ENCODE results near the gene PSMD1.
A peak's percentile ranks its signal among the peaks of the same experiment; 100 is the strongest.

The PSMD1 gene

DNA sequence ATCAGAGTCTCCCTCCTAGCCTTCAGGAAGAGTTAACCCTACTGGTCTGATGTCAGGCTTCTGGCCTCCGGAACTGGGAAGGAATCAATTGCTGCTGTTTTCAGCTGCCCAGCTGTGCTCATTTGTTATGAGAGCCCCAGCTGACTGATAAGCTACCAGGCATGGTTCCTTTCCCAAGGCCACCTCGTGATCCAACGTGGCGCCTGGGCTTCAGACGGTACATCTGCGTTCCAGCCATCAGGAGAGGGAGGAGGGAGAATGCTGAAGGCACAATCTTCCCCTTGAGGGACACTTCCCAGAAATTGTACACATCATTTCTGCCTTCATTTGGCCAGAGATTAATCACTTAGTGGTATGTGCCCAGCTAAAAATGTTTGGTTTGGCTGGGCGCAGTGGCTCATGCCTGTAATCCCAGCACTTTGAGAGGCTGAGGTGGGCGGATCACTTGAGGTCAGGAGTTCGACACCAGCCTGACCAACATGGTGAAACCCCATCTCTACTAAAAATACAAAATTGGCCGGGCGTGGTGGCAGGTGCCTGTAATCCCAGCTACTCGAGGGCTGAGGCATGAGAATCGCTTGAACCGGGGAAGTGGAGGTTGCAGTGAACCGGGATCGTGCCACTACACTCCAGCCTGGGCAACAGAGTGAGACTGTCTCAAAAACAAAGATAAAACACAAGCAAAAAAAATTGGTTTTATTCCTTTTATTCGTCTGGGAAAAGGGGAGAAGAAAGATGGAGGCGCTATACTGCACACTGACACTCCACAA lies 131.3 kb downstream of the PSMD1 start:
- Histone ChIP-seq H3K27me3 (replicated peaks in 2 of 5; ENCODE audit: control insufficient read depth in 4 of 5, insufficient read depth in 5 of 5, low read length in 4 of 5) (peaks cover 0 to 17% (median 7%) of the 10 kb centered on the region in 5 experiments), H3K27ac (ENCODE audit: insufficient read depth in 1 of 2, low read depth in 1 of 2, low read length in 2 of 2, poor library complexity in 1 of 2, severe bottlenecking in 2 of 2) (no peak overlapping the region), H3K4me3 (ENCODE audit: control insufficient read depth in 1 of 7, extremely low read depth in 1 of 7, insufficient read depth in 4 of 7, low read depth in 2 of 7, low read length in 6 of 7) (no peak overlapping the region), H3K9me3 (ENCODE audit: control extremely low read depth in 1 of 5, control insufficient read depth in 4 of 5, insufficient read depth in 2 of 5, low read depth in 1 of 5, low read length in 4 of 5) (no peaks in the 10 kb centered on the region), H3K4me1 (ENCODE audit: control extremely low read depth in 1 of 4, control insufficient read depth in 4 of 4, insufficient read depth in 4 of 4, low read length in 3 of 4) (peaks cover 0 to 5% (median 2%) of the 10 kb centered on the region in 4 experiments), H3K36me3 (ENCODE audit: control insufficient read depth in 4 of 4, insufficient read depth in 4 of 4, low read length in 3 of 4) (no peaks in the 10 kb centered on the region)
- POLR2A ChIA-PET: interaction anchor here (0.5 kb wide), 1 partner anchor 194 kb away, joined by 6 read pairs; no protein-coding TSS in a partner anchor
- DNase-seq: no peak
- 97% methylated on average over 6 of the region's 18 CpGs for WGBS (ENCODE audit: insufficient coverage)
- CTCF ChIA-PET: no interaction called here

GRCh38 chr2:231188506-231189170 lies 132.0 kb downstream of the PSMD1 start:
- Histone ChIP-seq H3K4me3 (ENCODE audit: control insufficient read depth in 1 of 7, extremely low read depth in 1 of 7, insufficient read depth in 4 of 7, low read depth in 2 of 7, low read length in 6 of 7) (no peak overlapping the region), H3K27ac (ENCODE audit: insufficient read depth in 1 of 2, low read depth in 1 of 2, low read length in 2 of 2, poor library complexity in 1 of 2, severe bottlenecking in 2 of 2) (no peak overlapping the region), H3K9me3 (ENCODE audit: control extremely low read depth in 1 of 5, control insufficient read depth in 4 of 5, insufficient read depth in 2 of 5, low read depth in 1 of 5, low read length in 4 of 5) (no peaks in the 10 kb centered on the region), H3K4me1 (ENCODE audit: control extremely low read depth in 1 of 4, control insufficient read depth in 4 of 4, insufficient read depth in 4 of 4, low read length in 3 of 4) (peaks cover 0 to 5% (median 2%) of the 10 kb centered on the region in 4 experiments), H3K36me3 (ENCODE audit: control insufficient read depth in 4 of 4, insufficient read depth in 4 of 4, low read length in 3 of 4) (no peaks in the 10 kb centered on the region), H3K27me3 (replicated peaks in 2 of 5; ENCODE audit: control insufficient read depth in 4 of 5, insufficient read depth in 5 of 5, low read length in 4 of 5) (peaks cover 0 to 17% (median 7%) of the 10 kb centered on the region in 5 experiments)
- no peak for DNase-seq
- ChIA-PET CTCF (interaction anchor here (1.1 to 1.6 kb wide), 5 partner anchors 8 to 270 kb away, joined by 3 to 4 read pairs (median 3); no protein-coding TSS in a partner anchor), POLR2A (no interaction called here)
- WGBS (ENCODE audit: insufficient coverage): 100% methylated on average over 5 of the region's 6 CpGs

GRCh38 chr2:231189171-231189530 lies 132.5 kb downstream of the PSMD1 start:
- Histone ChIP-seq H3K36me3 (ENCODE audit: control insufficient read depth in 4 of 4, insufficient read depth in 4 of 4, low read length in 3 of 4) (no peaks in the 10 kb centered on the region), H3K4me3 (ENCODE audit: control insufficient read depth in 1 of 7, extremely low read depth in 1 of 7, insufficient read depth in 4 of 7, low read depth in 2 of 7, low read length in 6 of 7) (no peak overlapping the region), H3K27me3 (replicated peaks in 2 of 5; ENCODE audit: control insufficient read depth in 4 of 5, insufficient read depth in 5 of 5, low read length in 4 of 5) (peaks cover 0 to 17% (median 7%) of the 10 kb centered on the region in 5 experiments), H3K4me1 (ENCODE audit: control extremely low read depth in 1 of 4, control insufficient read depth in 4 of 4, insufficient read depth in 4 of 4, low read length in 3 of 4) (peaks cover 0 to 5% (median 2%) of the 10 kb centered on the region in 4 experiments), H3K9me3 (ENCODE audit: control extremely low read depth in 1 of 5, control insufficient read depth in 4 of 5, insufficient read depth in 2 of 5, low read depth in 1 of 5, low read length in 4 of 5) (no peaks in the 10 kb centered on the region), H3K27ac (ENCODE audit: insufficient read depth in 1 of 2, low read depth in 1 of 2, low read length in 2 of 2, poor library complexity in 1 of 2, severe bottlenecking in 2 of 2) (no peak overlapping the region)
- CTCF ChIA-PET: interaction anchor here (1.1 to 1.6 kb wide), 5 partner anchors 9 to 269 kb away, joined by 3 to 4 read pairs (median 3); no protein-coding TSS in a partner anchor
- DNase-seq: no peak
- 94% methylated on average over 6 of the region's 8 CpGs for WGBS (ENCODE audit: insufficient coverage)
- POLR2A ChIA-PET: no interaction called here

DNA sequence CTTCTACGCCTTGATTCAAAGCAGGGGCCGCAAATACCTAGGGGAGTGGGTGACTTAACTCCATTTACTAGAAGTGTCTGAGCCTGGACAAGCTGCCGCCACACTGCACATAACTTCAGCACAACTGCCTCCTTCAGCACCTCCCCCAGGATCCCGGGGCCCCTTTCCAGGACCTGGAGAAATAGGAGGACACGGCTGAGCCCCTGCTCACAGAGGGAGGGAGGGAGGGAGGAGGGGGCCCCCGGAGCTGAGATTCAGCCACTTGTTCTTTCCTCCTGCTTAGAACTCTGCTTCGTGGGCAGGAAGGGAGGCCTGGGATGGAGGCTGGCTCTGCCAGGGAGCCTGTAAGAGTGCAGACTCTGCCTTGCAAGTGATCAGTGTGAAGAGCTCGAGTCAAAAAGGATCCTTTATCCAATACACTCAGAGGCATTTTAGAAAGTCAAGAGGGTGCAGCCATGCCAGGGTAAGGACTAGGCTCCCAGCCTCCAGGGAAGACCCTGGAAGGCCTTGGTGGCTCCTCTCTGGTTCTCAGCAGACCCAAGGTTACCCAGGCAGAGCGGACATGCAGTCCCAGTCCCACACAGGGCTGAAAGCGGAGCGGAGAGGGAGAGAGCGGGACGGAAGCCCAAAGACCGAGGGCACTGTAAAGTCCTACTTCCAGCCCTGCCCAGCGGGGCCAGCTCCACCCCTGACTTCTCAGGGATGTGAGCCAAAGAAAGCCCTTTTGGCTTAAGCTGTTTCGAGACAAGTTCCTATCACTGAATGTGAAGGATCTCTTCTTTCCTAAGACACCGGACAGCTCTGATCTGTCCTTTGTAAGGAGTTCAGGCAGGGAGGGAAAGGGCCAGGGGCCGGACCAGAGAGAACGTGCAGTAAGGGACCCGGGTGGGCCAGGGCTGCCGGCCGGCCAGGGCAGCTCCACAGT lies 133.2 kb downstream of the PSMD1 start:
- H3K4me3 ChIP-seq (ENCODE audit: control insufficient read depth in 1 of 7, extremely low read depth in 1 of 7, insufficient read depth in 4 of 7, low read depth in 2 of 7, low read length in 6 of 7): no peak overlapping the region
- ChIA-PET CTCF (interaction anchor here (1.1 to 1.6 kb wide), 5 partner anchors 10 to 268 kb away, joined by 3 to 4 read pairs (median 3); no protein-coding TSS in a partner anchor), POLR2A (no interaction called here)
- no peaks in the 10 kb centered on the region for H3K9me3 ChIP-seq (ENCODE audit: control extremely low read depth in 1 of 5, control insufficient read depth in 4 of 5, insufficient read depth in 2 of 5, low read depth in 1 of 5, low read length in 4 of 5)
- DNase-seq: no peak
- 94% methylated on average over 20 of the region's 22 CpGs for WGBS (ENCODE audit: insufficient coverage)
- H3K36me3 ChIP-seq (ENCODE audit: control insufficient read depth in 4 of 4, insufficient read depth in 4 of 4, low read length in 3 of 4): no peaks in the 10 kb centered on the region
- peaks cover under 1 to 17% (median 7%) of the 10 kb centered on the region in 5 experiments for H3K27me3 ChIP-seq (replicated peaks in 2 of 5; ENCODE audit: control insufficient read depth in 4 of 5, insufficient read depth in 5 of 5, low read length in 4 of 5)
- H3K4me1 ChIP-seq (ENCODE audit: control extremely low read depth in 1 of 4, control insufficient read depth in 4 of 4, insufficient read depth in 4 of 4, low read length in 3 of 4): peaks cover 0 to 5% (median 2%) of the 10 kb centered on the region in 4 experiments
- no peak overlapping the region for H3K27ac ChIP-seq (ENCODE audit: insufficient read depth in 1 of 2, low read depth in 1 of 2, low read length in 2 of 2, poor library complexity in 1 of 2, severe bottlenecking in 2 of 2)

GRCh38 chr2:231190531-231191197 lies 134.0 kb downstream of the PSMD1 start:
- Histone ChIP-seq H3K27me3 (replicated peaks in 2 of 5; ENCODE audit: control insufficient read depth in 4 of 5, insufficient read depth in 5 of 5, low read length in 4 of 5) (peaks cover 3 to 17% (median 7%) of the 10 kb centered on the region in 5 experiments), H3K36me3 (ENCODE audit: control insufficient read depth in 4 of 4, insufficient read depth in 4 of 4, low read length in 3 of 4) (no peaks in the 10 kb centered on the region), H3K27ac (ENCODE audit: insufficient read depth in 1 of 2, low read depth in 1 of 2, low read length in 2 of 2, poor library complexity in 1 of 2, severe bottlenecking in 2 of 2) (no peak overlapping the region), H3K4me3 (ENCODE audit: control insufficient read depth in 1 of 7, extremely low read depth in 1 of 7, insufficient read depth in 4 of 7, low read depth in 2 of 7, low read length in 6 of 7) (peak overlapping the region in 3 of 7 experiments; percentile 32 to 55 (median 42)), H3K4me1 (ENCODE audit: control extremely low read depth in 1 of 4, control insufficient read depth in 4 of 4, insufficient read depth in 4 of 4, low read length in 3 of 4) (peaks cover 0 to 5% (median 2%) of the 10 kb centered on the region in 4 experiments), H3K9me3 (ENCODE audit: control extremely low read depth in 1 of 5, control insufficient read depth in 4 of 5, insufficient read depth in 2 of 5, low read depth in 1 of 5, low read length in 4 of 5) (no peaks in the 10 kb centered on the region)
- ChIA-PET CTCF (interaction anchor here (1.1 kb wide), 1 partner anchor 12 kb away, joined by 3 read pairs; no protein-coding TSS in a partner anchor), POLR2A (no interaction called here)
- DNase-seq: peak in 1 of 3 donors; percentile 5
- WGBS (ENCODE audit: insufficient coverage): 23% methylated on average over 35 of the region's 42 CpGs
